ENCODE results near the gene GATAD2A.
A peak's percentile ranks its signal among the peaks of the same experiment; 100 is the strongest.
"Not testable (repeated sequence)": the region's sequence is repeated elsewhere in the genome, so short reads cannot be mapped to it uniquely, and the experiment has no call there.

GATAD2A gene

GRCh38 chr19:19404879-19405860 lies at the start of gene GATAD2A:
Gene GATAD2A, plus strand, starts transcription at chr19:19405675. Its CDS starts 59,671 bp downstream, at chr19:19465346.
- peak; percentile 93 for DNase-seq (ENCODE audit: low read depth)

DNA sequence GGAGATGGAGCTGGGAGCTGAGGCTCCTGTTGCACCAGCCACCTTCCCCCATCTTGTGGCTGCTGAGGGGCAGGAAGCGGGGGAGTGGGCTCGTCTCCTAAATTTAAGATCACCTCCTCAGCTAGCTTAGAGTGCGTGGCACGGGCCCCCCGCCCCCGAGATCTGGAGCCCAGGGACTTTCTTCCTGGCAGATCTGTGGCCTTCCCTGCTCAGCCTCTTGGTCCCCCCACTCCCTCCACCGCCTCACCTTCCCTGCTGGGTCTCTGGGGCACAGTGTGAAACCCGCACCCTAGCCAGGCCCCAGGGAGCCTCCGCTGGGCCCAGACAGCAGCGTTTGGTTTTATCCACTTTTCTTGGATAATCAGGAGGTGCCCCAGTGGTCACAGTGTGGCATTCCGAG lies 49.0 kb upstream of the GATAD2A start:
- DNase-seq (ENCODE audit: low read depth) = no peak

DNA sequence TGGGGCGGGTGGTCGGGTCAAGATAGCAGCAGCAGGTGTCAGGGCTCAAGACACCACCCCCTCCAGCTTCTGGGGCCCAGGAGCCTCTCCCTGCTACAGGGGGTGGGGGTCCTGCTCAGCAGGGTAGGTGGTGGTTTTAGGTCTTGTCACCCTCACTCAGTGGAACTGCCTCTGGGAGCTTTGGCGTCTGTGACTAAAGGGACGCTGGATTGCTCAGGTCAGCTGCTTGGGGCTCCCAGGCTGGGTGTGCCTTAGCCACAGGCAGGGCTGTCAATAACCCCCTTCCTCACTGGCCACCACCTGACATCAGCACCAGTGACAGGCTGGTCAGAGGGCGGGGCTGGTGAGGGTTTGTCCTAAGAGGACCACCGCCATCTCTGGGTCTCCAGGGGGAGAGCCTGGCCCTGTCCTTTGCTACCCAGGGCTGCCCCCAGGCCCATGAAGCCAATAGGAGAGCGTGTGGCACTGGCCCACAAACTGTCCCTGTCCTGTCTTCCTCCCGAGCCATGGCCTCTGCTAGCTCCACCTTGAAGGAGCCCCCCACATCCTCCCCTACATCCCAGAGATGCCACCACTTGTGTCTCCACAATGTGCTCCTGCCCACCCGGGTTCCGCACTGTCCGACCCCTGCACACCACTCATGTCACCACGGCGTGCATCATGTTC lies 48.4 kb upstream of the GATAD2A start:
- no peak for DNase-seq (ENCODE audit: low read depth)

DNA sequence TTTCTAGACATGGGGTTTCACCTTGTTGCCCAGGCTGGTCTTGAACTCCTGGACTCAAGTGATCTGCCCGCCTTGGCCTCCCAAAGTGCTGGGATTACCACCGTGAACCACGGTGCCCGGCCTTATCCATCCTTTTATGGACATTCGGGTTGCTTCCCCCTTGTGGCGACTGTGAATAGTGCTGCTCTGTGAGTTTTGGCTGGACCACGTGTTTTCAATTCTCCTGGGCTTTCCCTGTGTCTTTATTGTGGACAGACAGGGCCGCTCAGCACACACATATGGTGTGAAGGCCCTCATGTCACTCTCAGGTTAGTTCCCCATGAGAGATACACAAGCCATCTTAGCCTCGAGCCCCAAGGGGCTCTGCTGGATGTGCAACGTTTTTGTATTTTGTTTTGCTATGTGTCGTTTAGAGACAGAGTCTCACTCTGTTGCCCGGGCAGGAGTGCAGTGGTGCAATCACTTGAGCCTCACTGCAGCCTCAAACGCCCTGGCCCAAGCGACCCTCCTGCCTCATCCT lies 44.3 kb upstream of the GATAD2A start:
- DNase-seq (ENCODE audit: low read depth) = peak; percentile 50

DNA sequence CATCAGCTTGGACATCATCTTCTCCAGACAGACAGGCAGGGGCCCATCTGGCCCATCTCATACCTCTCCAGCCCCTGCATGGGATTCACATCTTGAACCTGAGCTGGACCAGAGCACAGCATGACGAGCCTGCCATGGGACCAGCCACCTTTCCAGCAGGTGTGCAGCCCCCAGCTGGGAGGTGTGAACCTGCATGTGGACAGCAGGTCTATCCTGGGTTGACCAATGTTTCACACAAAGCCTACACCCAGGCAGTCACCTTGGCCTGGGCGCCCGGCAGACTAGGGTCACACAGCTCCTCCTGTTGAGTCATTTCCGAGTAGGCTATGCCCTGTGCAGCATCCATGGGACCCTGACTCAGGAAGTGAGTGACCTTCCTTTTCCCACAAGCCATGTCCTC lies 43.4 kb upstream of the GATAD2A start:
- DNase-seq (ENCODE audit: low read depth) = no peak

GRCh38 chr19:19366434-19367396 lies 38.8 kb upstream of the GATAD2A start:
- peak; percentile 56 for DNase-seq (ENCODE audit: low read depth)

GRCh38 chr19:19368087-19368486 lies 37.4 kb upstream of the GATAD2A start:
- no peak for DNase-seq (ENCODE audit: low read depth)

DNA sequence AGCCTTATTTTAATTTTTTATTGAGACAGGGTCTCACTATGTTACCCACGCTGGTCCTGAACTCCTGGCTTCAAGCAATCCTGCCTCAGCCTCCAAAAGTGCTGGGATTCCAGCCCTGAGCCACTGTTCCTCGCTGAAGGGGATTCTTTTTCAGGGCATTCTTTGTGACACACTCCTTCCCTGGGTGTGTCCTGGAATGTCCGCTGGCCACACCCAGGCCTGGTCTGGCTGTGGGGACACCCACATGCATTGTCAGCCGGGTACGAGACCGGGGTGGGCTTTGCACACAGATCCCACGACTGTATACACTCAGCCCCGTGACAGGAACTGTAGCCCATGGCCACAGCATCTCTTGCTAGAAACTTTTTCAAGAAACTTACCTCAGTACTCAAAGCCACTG lies 34.4 kb upstream of the GATAD2A start:
- no peak for DNase-seq (ENCODE audit: low read depth)

DNA sequence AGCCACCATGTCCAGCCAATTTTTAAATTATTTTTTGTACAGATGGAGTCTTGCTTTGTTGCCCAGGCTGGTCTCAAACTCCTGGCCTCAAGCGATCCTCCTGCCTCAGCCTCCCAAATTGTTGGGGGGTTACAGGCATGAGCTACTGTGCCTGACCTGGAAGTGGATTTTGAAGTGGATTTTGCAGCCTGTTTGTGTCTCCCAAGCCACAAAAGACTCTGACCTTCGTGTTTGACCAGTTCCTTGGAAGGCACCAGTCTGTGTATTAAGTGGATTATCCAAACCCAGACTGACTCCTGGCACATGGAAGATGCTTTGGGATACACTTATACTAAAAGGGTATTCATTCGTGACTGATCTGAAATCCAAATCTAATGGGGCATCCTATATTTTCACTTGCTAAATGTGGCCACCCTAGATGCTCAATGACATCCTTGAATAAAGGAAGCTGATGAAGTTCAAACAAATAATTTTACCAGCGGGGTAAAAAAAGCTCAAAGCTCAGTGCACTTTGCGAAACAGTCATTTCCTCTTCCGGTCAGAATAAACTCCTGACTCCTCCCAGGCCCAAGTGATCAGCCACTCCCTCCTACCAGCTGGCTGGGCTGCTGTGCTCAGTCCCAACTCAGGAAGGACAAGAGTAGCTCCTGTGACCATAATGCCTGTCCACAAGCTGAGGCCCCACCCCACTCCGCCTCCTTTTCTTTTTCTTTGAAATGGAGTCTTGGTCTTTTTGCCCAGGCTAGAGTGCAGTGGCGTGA lies 32.6 kb upstream of the GATAD2A start:
- no peak for DNase-seq (ENCODE audit: low read depth)

GRCh38 chr19:19379527-19379926 lies 25.9 kb upstream of the GATAD2A start:
- DNase-seq (ENCODE audit: low read depth) = no peak

GRCh38 chr19:19380316-19380715 lies 25.2 kb upstream of the GATAD2A start:
- not testable (repeated sequence) for DNase-seq (ENCODE audit: low read depth)

DNA sequence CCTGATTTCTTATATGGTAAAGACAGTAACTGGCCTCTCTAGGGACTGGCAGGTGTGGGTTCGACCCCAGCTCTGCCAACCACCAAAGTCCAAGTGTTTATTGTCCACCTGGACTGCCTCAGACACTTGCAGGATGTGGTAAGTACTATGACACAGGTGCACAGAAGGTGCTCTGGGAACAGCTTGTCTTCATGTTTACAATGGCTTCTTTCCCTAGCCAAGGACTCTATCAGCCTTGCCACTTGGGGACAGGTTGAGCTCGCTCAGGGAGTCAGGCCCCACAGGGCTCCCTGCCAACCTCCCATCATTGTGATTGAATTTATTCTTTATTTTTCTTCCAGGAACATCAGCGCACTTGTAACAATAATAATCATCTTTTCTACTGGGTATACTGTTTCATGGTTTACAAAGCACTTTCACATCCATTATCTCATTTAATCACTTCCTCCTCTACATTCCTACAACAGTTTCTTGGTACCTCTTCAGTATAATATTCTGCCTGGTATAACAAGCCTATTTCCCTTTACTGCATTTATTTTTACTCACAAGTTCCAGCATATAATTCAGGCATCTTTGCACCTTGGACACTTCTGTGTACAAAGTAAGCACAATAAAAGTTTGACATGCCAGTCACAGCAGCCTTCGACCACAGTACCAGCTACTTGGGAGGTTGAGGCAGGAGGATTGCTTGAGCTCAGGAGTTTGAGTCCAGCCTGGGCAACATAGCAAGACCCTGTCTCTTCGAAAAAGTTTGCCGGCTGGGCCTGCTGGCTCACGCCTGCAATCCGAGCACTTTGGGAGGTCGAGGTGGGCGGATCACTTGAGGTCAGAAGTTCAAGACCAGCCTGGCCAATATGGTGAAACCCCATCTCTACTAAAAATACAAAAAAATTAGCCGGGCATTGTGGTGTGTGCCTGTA lies 24.2 kb upstream of the GATAD2A start:
- no peak for DNase-seq (ENCODE audit: low read depth)

DNA sequence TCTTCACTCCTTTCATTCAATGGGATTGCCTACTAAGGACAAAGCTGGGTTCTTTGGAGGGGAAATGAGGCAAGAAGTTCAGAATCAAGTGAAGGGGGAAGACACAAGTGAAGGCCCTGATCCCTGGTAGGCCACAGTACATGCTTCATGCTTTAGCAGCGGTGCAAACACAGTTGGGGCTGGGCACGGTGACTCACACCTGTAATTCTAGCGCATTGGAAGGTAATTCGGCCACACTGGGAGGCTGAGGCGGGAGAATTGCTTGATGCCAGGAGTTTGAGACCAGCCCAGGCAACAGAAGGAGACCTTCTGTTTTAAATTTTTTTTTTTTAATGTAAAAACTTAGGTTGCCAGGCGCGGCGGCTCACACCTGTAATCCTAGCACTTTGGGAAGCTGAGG lies 23.4 kb upstream of the GATAD2A start:
- DNase-seq (ENCODE audit: low read depth) = no peak

- DNase-seq (ENCODE audit: low read depth) = no peak
These were observed 21.0 kb upstream of the GATAD2A start for GRCh38 chr19:19384486-19384885.

DNA sequence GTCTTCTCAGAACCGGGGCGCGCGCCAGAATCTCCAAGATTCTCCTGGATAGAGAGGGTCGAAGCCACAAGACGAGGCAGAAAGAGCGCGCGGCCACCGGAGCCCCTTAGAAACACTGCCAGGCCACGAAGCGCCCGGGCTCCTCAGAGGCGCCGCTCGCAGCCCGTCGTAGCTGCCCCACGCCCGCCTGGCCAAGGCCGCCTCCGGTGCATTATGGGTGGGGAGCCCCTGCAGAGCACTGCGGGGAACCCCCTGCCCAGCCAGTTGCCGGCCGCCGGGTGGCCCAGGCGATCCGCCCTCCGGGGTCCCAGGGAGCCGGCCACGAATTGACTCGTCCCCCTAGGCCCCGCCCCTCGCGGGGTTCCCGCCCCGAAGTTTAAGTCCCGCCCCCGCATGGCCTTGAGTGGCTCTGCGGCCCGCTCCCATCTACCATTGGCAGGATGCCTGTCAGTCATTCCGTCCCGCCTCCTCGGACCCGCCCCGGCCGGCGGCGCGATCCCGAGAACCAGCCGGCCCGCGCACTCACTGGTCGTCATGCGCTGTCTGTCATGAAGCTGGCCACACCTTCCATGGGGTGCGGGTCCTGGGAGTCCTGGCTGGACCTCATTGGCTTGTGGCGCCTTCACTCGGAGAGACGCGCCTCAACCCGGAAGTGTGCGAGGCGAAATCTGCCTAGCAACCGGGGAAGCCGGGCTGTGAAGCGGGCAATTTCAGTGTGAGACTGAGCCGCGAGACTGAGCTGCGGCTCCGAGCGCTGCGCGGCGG lies 20.2 kb upstream of the GATAD2A start:
- DNase-seq (ENCODE audit: low read depth) = peak; percentile 99

DNA sequence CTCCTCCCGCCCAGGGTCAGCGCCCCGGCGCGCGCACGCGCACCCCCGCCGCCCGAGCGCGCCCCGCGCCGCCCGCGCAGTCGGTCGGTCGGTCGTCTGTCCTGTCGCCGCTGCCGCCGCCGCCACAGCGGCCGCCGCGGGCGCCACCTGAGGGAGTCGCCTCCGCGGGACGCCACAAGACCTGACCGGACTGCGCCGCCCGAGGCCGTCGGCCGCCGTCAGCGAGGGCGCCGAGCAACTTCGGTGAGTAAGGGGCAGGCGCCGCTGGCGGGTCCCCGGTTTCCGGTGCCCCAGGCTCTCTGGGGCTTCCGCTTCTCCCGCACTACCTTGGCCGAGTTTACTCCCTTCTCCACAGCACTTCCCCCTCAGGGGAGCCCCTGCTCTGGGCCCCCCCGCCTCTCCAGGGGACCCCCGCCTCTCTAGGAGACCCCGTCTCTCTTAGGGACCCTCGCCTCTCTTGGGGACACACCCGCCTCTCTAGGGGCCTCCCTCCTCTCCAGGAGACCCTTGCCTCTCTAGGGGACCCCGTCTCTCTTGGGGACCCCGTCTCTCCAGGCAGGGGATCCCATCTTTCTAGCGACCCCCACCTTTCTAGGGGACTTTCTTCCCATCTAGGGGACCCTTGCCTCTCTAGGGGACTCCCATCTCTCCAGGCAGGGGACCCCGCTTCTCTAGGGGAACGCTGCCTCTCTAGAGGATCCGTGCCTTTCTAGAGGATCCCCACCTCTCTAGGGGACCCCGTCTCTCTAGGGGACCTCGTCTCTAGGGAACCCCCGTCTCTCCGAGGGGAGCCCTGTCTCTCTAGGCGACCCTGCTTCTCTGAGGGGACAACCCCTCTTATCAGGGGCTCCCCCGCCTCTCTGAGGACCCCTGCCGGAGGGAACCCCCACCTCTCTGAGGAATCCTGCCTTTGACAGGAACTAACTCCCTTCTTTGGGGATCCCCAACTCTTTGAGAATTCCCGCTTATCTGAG lies 19.3 kb upstream of the GATAD2A start:
- peak; percentile 48 for DNase-seq (ENCODE audit: low read depth)

GRCh38 chr19:19387108-19387507 lies 18.4 kb upstream of the GATAD2A start:
- no peak for DNase-seq (ENCODE audit: low read depth)
